AG08396 (cell line): ENCODE results near the gene TXNRD2.
"Not testable (repeated sequence)": the region's sequence is repeated elsewhere in the genome, so short reads cannot be mapped to it uniquely, and the experiment has no call there.

Source experiments
- DNase-seq: peaks from one replicate; pipeline ENCODE4 v3.0.0; 2012; ENCODE audit warnings: low spot score, mixed read lengths

Gene TXNRD2

GRCh38 chr22:19948057-19948760, 6.6 kb upstream of the TXNRD2 start:
- no peak for DNase-seq

GRCh38 chr22:19943082-19944026, 1.7 kb upstream of the TXNRD2 start:
- DNase-seq: peak; percentile 76

- peak; percentile 81 for DNase-seq
Measured at GRCh38 chr22:19942157-19943081, 801 bp upstream of the TXNRD2 start.

- DNase-seq: peak; percentile 27
Measured at GRCh38 chr22:19940536-19941364, 868 bp downstream of the TXNRD2 start.

- no peak for DNase-seq
Measured at GRCh38 chr22:19937616-19938473, 3.8 kb downstream of the TXNRD2 start.

- no peak for DNase-seq
Measured at GRCh38 chr22:19936513-19936912, 5.1 kb downstream of the TXNRD2 start.

- not testable (repeated sequence) for DNase-seq
Measured at GRCh38 chr22:19935123-19935718, 6.4 kb downstream of the TXNRD2 start.

GRCh38 chr22:19933341-19934241, 8.0 kb downstream of the TXNRD2 start:
- DNase-seq: peak; percentile 0

- peak; percentile 1 for DNase-seq
Measured at GRCh38 chr22:19932367-19933206, 9.0 kb downstream of the TXNRD2 start.

- DNase-seq: no peak
Measured at GRCh38 chr22:19931514-19931913, 10.1 kb downstream of the TXNRD2 start.

GRCh38 chr22:19930551-19931486, 10.8 kb downstream of the TXNRD2 start:
- no peak for DNase-seq

- no peak for DNase-seq
Measured at GRCh38 chr22:19929586-19930550, 11.8 kb downstream of the TXNRD2 start.

- DNase-seq: no peak
Measured at GRCh38 chr22:19928207-19928606, 13.4 kb downstream of the TXNRD2 start.

- no peak for DNase-seq
Measured at GRCh38 chr22:19927696-19928095, 13.9 kb downstream of the TXNRD2 start.

- DNase-seq: not testable (repeated sequence)
Measured at GRCh38 chr22:19926028-19926427, 15.6 kb downstream of the TXNRD2 start.
